Heart left ventricle (tissue), 16 donors: Measurements from ENCODE around the gene MAPK11. TPM values are rescaled to one million over a fixed set of nuclear protein-coding genes. Genes with fewer than 3 reads are reported as not detected.

Experiments
- ATAC-seq, 4 donors: fragments of 200-7000 bp; cut with Tn5 transposase; one replicate each; pipeline ENCODE4 v1.9.1; 2020 to 2022; ENCODE audit warnings: moderate library complexity in 4 of 4, mild to moderate bottlenecking in 3 of 4, moderate number of reproducible peaks in 1 of 4
- DNase-seq, 5 donors: peaks; one replicate each; pipeline ENCODE4 v3.0.0-alpha.2; 2020
- H3K27ac ChIP-seq, 12 donors: fragments of 200-600 bp; sonication (generic) in 4 of 12; one replicate each; pipeline versions ENCODE4 v1.5.0 to v1.8.0; 2016 to 2022; ENCODE audit warnings: mild to moderate bottlenecking in 2 of 12
- H3K27me3 ChIP-seq, 9 donors: fragments of 200-600 bp; sonication (generic) in 2 of 9; one replicate each; pipeline versions ENCODE4 v1.5.1 to v1.8.0; 2016 to 2022; ENCODE audit warnings: mild to moderate bottlenecking in 3 of 9
- H3K36me3 ChIP-seq, 9 donors: fragments of 200-600 bp; sonication (generic) in 2 of 9; one replicate each; pipeline versions ENCODE4 v1.5.0 to v1.8.0; 2018 to 2022; ENCODE audit warnings: mild to moderate bottlenecking in 2 of 9
- H3K4me1 ChIP-seq, 12 donors: fragments of 200-600 bp; sonication (generic) in 4 of 12; one replicate each; pipeline versions ENCODE4 v1.5.0 to v1.8.0; 2016 to 2022; ENCODE audit warnings: mild to moderate bottlenecking in 3 of 12
- H3K4me3 ChIP-seq, 12 donors: fragments of 200-600 bp; sonication (generic) in 4 of 12; one replicate each; pipeline versions ENCODE4 v1.5.0 to v1.8.0; 2017 to 2022; ENCODE audit warnings: mild to moderate bottlenecking in 9 of 12, moderate library complexity in 4 of 12
- H3K9me3 ChIP-seq, 12 donors: fragments of 200-600 bp; sonication (generic) in 4 of 12; one replicate each; pipeline versions ENCODE4 v1.5.0 to v1.8.0; 2016 to 2022; ENCODE audit warnings: mild to moderate bottlenecking in 1 of 12
- CTCF ChIP-seq, 12 donors: fragments of 200-600 bp; sonication (generic) in 4 of 12; IDR thresholded peaks; one replicate each; pipeline versions ENCODE4 v1.5.0 to v1.8.0; 2018 to 2022; ENCODE audit warnings: antibody characterized with exemption in 12 of 12, mild to moderate bottlenecking in 5 of 12
- POLR2A ChIP-seq, 2 donors: fragments of 450-650 bp; IDR thresholded peaks; one replicate each; pipeline ENCODE4 v1.6.1; 2017; ENCODE audit warnings: antibody characterized with exemption in 2 of 2, mild to moderate bottlenecking in 2 of 2, moderate library complexity in 2 of 2
- WGBS, 4 donors: extraction: QIAGEN DNeasy Blood & Tissue Kit in 2 of 4; methylation state at CpG; one replicate each; pipeline versions ENCODE4 v1.1.5 to v1.1.7; 2013 to 2018; 5-methylcytosine and 5-hydroxymethylcytosine counted together
- intact Hi-C, 10 donors: fragments of 100-400 bp; cut with DNase I; formaldehyde crosslinking; loops; one replicate each; pipeline versions ENCODE4 v1.11.1 to v1.14.2; 2022
- polyA plus RNA-seq, 2 donors: library from polyadenylated mRNA; stranded (reverse); fragments of 200-250 nt; gene quantifications; one replicate each; pipeline ENCODE4 v1.2.3, GENCODE V29; 2013
- total RNA-seq, 9 donors: library from RNA; depleted of rRNA in 2 of 9; stranded (reverse); fragments of >200 nt in 2 of 9; fragmentation: NEBNext Ultra II Directional in 3 of 9; extraction: Animal tissue kit (Norgen Biotek cat#: 25700) in 3 of 9; gene quantifications; one replicate each; pipeline versions ENCODE4 v1.1.0 to v1.2.4, GENCODE V29; 2016 to 2023
- donor health status: ischemic (EF 13 %, LVEDD 7.1; RV severe dilation, severe dysfunction).
- donor health status: healthy with polysubstance abuse.
- donor health status: DM: no; HTN: yes; CAD: no.
- donor health status: DM: no; HTN: no; CAD: no.
- donor health status: ischemic (EF 25% LVEDD 6.9; RV normal size, moderate dysfunction).
- donor health status: ischemic (EF 25% LVEDD 5.7; RV mildly dilated, moderate dysfunction).
- donor health status: healthy.
- donor health status: DM: yes; HTN: yes; CAD: no.
- donor health status: ischemic (EF 35%, LVEDD 5.7; RV mildly dilated, moderate dysfunction).
- donor health status: nonischemic (EF 11% LVEDD 7.7; RV severe dilation, severe dysfunction).
- donor health status: DM: yes; HTN: yes; CAD: no.
- donor health status: PGD.
- donor health status: ischemic (EF 29% LVEDD 5.4; RV normal size, mild dysfunction).
- donor health status: nonischemic (EF 23%, LVEDD 6.1; RV moderate dilation, normal function).

MAPK11 gene
- total and polyA plus RNA-seq, 11 donors = 5.0 to 12.1 (median 7.5) TPM

- Histone ChIP-seq H3K36me3 (peaks cover 0 to 11% (median 0%) of the 10 kb centered on the region in 9 donors), H3K9me3 (no peaks in the 10 kb centered on the region), H3K27ac (no peak overlapping the region), H3K4me1 (peaks cover 5 to 49% (median 22%) of the 10 kb centered on the region in 12 donors), H3K4me3 (no peak overlapping the region), H3K27me3 (no peaks in the 10 kb centered on the region)
- DNase-seq (peak in 1 of 5 donors; percentile 9), ATAC-seq (no peak)
- WGBS, 4 donors = 68 to 86% (median 70%) methylated on average over 8 of the region's 8 CpGs
- TF ChIP-seq CTCF (IDR thresholded peaks at IDR 0.05) = no peak
- no peak for TF ChIP-seq POLR2A (IDR thresholded peaks at IDR 0.05)
- intact Hi-C loops = loop anchor here in 9 of 10 donors (2.0 to 10.0 kb wide), 4 partner anchors 88 to 251 kb away; partner anchors contain the start of genes PPP6R2 (in 8 of the 9), LMF2 (in 2 of the 9) and NCAPH2 (in 2 of the 9)
Observed at GRCh38 chr22:50253941-50254340, 16.2 kb downstream of the MAPK11 start.

DNA sequence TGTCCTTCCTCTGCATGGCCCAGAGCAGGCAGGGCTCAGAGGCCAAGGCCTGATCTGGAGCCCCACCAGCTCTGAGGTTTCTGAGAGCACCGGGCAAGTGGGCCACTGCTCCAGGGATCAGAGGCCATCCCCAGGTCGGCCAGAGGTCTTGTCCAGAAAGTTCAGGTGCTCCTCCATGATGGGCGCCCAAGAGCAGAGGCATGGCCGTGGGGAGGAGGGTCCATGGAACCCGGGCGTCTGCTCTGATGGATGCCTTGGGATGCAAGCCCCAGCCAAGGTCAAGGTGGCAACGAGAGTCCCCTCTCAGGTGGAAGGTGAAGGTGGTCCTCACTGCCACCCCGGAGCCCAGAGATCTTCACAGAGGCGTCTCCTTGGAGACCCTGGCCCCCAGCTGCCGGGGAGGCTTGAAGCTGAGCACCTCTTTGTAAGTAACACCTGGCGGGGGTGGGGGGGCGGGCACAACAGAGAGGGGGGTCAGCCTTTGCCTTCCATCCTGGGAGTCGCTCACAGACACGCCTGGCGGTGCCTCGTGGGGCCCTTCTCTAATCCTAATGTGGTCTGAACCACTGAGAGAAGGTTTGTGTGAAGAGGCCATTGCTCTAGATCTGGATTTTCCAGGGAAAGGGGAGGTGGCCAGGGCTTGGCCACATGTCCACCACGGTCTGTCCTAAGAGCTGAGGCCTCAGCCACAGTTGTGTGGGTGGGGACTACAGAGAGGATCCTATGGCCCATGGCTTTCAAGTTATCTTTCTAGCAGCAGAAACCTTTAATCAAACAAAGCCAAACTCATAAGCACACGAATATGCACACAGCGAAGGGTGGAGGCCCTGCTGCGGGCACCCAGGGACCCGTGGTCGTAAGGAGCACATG, 16.9 kb downstream of the MAPK11 start:
- no peak for DNase-seq
- no peak for ATAC-seq
- 85 to 88% (median 87%) methylated on average over 12 to 22 of the region's 22 CpGs for WGBS, 4 donors
- TF ChIP-seq CTCF (IDR thresholded peaks at IDR 0.05) (no peak), POLR2A (IDR thresholded peaks at IDR 0.05) (no peak)
- no peaks in the 10 kb centered on the region for H3K27me3 ChIP-seq
- H3K4me1 ChIP-seq = peaks cover 5 to 42% (median 21%) of the 10 kb centered on the region in 12 donors
- intact Hi-C loops = loop anchor here in 9 of 10 donors (2.0 to 10.0 kb wide), 4 partner anchors 89 to 252 kb away; partner anchors contain the start of genes PPP6R2 (in 8 of the 9), LMF2 (in 2 of the 9) and NCAPH2 (in 2 of the 9)
- no peak overlapping the region for H3K27ac ChIP-seq
- H3K9me3 ChIP-seq = no peaks in the 10 kb centered on the region
- H3K4me3 ChIP-seq = no peak overlapping the region
- H3K36me3 ChIP-seq = peaks cover 0 to 11% (median 0%) of the 10 kb centered on the region in 9 donors

DNA sequence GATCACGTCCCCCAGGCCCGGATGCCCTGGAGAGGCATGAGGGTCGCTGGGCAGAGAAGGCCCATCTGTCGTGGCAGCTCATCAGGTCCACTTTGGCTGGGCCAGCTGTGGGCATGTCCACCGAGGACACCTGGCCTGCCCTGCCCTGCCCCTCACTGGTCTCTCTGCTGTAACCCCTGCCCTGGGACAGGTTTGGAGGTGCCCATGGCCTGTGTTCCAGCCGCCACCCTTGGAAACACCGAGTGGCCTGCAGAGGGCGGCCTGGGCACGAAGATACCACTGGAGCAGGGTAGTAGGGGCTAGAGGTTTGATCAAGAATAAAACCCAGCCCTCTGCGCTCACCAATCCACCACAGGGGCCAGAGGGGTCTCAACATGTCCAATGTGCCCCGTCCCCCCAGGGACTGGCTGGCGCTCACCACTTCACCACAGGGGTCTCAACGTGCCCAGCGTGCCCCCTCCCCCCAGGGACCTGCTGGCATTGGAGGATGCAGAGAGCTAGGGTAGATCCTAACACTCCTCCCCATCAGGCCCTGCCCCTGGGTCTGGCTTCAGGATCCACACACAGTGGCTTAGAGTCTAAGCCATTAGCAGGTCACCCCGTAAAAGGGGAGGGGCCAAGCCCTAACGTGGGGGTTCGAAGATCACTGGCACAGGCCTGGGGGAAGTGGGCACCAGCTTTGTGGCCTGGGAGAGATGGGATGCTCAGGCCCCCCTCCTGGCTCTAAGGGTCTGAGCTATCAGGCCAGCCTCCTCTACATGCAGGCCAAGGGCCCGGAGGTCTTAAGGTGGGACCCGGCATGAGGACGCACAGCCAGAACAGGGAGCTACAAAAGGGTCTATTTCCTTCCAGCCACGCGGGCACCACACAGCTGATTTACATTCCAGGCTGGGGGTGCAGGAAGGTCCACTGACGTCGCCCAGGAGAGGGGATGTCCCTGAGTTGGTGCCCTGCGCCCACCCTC, 17.8 kb downstream of the MAPK11 start:
- intact Hi-C loops = loop anchor here (1.0 to 10.0 kb wide), 5 partner anchors 90 to 252 kb away; partner anchors contain the start of genes PPP6R2 (in 8 of the 10), LMF2 (in 2 of the 10) and NCAPH2 (in 2 of the 10)
- 43 to 58% (median 54%) methylated on average over 17 to 25 of the region's 25 CpGs for WGBS, 4 donors
- peaks cover 0 to 11% (median 0%) of the 10 kb centered on the region in 9 donors for H3K36me3 ChIP-seq
- peak overlapping the region in 7 of 12 donors; percentile 65 to 83 (median 72) for H3K4me3 ChIP-seq
- H3K27ac ChIP-seq = peak overlapping the region in 9 of 12 donors; percentile 53 to 81 (median 69)
- TF ChIP-seq POLR2A (IDR thresholded peaks at IDR 0.05) = no peak
- peak; percentile 57 to 82 (median 71) for TF ChIP-seq CTCF (IDR thresholded peaks at IDR 0.05)
- no peaks in the 10 kb centered on the region for H3K27me3 ChIP-seq
- ATAC-seq (peak; percentile 61 to 80 (median 72)), DNase-seq (peak; percentile 72 to 88 (median 77))
- peaks cover 5 to 40% (median 24%) of the 10 kb centered on the region in 12 donors for H3K4me1 ChIP-seq
- no peaks in the 10 kb centered on the region for H3K9me3 ChIP-seq
